Esophagus mucosa (tissue), 1 donor: ENCODE results near the gene NEURL1. TPM values are rescaled to one million over a fixed set of nuclear protein-coding genes. Genes with fewer than 3 reads are reported as not detected.

Experiments
- ATAC-seq: fragments of 200-7000 bp; cut with Tn5 transposase; one replicate; pipeline ENCODE4 v1.9.1; 2020
- total RNA-seq: library from RNA; stranded (reverse); gene quantifications from one replicate; pipeline ENCODE4 v1.2.4, GENCODE V29; 2023
- donor health status: DM: yes; HTN: yes; CAD: no.

Gene NEURL1
- total RNA-seq, 1 donor from 2014 or later, result 0.16 TPM

- no peak for ATAC-seq
Measured at GRCh38 chr10:103564776-103565520, 71.4 kb downstream of the NEURL1 start.

GRCh38 chr10:103566536-103566935, 73.0 kb downstream of the NEURL1 start:
- no peak for ATAC-seq

- no peak for ATAC-seq
Measured at GRCh38 chr10:103568505-103568904, 75.0 kb downstream of the NEURL1 start.

- ATAC-seq, result no peak
Measured at GRCh38 chr10:103569896-103570295, 76.4 kb downstream of the NEURL1 start.

- ATAC-seq, result peak; percentile 20
Measured at GRCh38 chr10:103570844-103571655, 77.5 kb downstream of the NEURL1 start.

- ATAC-seq, result no peak
Measured at GRCh38 chr10:103571656-103571975, 78.1 kb downstream of the NEURL1 start.

GRCh38 chr10:103572347-103573204, 79.1 kb downstream of the NEURL1 start:
- ATAC-seq, result no peak

- ATAC-seq, result no peak
Measured at GRCh38 chr10:103573205-103573487, 79.6 kb downstream of the NEURL1 start.

- no peak for ATAC-seq
Measured at GRCh38 chr10:103574097-103575061, 80.9 kb downstream of the NEURL1 start.

GRCh38 chr10:103575416-103576075, 82.0 kb downstream of the NEURL1 start:
- no peak for ATAC-seq

- ATAC-seq, result no peak
Measured at GRCh38 chr10:103576076-103576471, 82.6 kb downstream of the NEURL1 start.

- no peak for ATAC-seq
Measured at GRCh38 chr10:103576862-103577261, 83.4 kb downstream of the NEURL1 start.

- no peak for ATAC-seq
Measured at GRCh38 chr10:103578782-103579382, 85.4 kb downstream of the NEURL1 start.

- ATAC-seq, result no peak
Measured at GRCh38 chr10:103580011-103580410, 86.5 kb downstream of the NEURL1 start.

- ATAC-seq, result no peak
Measured at GRCh38 chr10:103580430-103580829, 86.9 kb downstream of the NEURL1 start.

GRCh38 chr10:103581499-103581898, 88.0 kb downstream of the NEURL1 start:
- no peak for ATAC-seq

GRCh38 chr10:103582331-103583123, 89.0 kb downstream of the NEURL1 start:
- ATAC-seq, result no peak

GRCh38 chr10:103583871-103584215, 90.3 kb downstream of the NEURL1 start:
- no peak for ATAC-seq

- ATAC-seq, result peak; percentile 29
Measured at GRCh38 chr10:103584216-103585010, 90.9 kb downstream of the NEURL1 start.

- peak; percentile 8 for ATAC-seq
Measured at GRCh38 chr10:103585011-103585405, 91.5 kb downstream of the NEURL1 start.
